Peyer's patch (tissue), 4 donors: ENCODE measurements around the gene DNAL4.

ENCODE experiments used
- CTCF ChIP-seq, 6 experiments: fragments of 450-650 bp in 4 of 6; fragments of 200-600 bp in 2 of 6; sonication (generic) in 1 of 6; IDR thresholded peaks; one replicate each; pipeline ENCODE4 v1.5.1; 2017 to 2019; ENCODE audit warnings: antibody characterized with exemption in 6 of 6, mild to moderate bottlenecking in 3 of 6, moderate library complexity in 1 of 6
- POLR2A ChIP-seq, 2 donors: fragments of 450-650 bp; IDR thresholded peaks; one replicate each; pipeline ENCODE4 v1.5.1; 2017; ENCODE audit warnings: antibody characterized with exemption in 2 of 2, mild to moderate bottlenecking in 2 of 2, moderate library complexity in 2 of 2

GRCh38 chr22:38742176-38742942 lies 51.6 kb downstream of the DNAL4 start:
- TF ChIP-seq POLR2A (IDR thresholded peaks at IDR 0.05) (no peak), CTCF (IDR thresholded peaks at IDR 0.05) (no peak)
